Measurements from ENCODE around the gene NET1.

Gene NET1

DNA sequence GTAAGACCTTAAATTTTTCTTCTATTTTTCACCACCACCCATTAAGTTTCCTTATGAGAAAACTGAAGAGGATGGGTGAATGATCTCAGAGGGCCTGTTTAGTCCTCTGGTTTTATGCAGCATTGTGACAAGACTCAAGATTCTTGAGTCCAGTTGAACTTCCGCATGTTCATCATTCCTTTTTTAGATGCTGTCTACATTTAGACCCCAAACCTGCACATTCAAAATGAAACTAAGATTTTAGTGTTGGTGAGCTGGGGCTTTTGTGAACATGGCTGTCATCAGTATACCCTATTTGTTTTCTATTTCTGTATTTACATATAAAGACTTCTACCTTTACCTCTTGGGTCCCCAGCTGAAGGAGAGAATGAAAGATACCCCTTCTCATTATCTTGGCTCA is 31.1 kb downstream of the NET1 start:
- no peak for DNase-seq

DNA sequence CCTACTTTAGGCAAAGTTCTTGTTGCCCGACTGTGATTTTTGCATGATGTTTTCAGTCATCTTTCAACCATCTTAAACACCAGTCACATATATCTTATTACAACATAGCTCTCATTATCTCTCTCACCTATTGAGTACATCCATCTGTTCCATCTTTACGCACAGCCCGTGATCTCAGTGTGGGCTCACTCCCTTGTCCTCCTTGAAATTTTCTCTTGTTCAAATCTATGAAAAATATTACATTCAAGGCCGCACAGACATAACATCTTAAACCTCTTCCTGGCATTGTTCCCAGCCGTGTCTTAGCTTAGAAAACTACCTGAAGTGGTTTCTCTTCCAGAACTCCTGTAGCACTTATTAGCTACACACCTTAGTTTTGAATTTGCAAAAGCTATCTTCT is 32.6 kb downstream of the NET1 start:
- no peak for DNase-seq

DNA sequence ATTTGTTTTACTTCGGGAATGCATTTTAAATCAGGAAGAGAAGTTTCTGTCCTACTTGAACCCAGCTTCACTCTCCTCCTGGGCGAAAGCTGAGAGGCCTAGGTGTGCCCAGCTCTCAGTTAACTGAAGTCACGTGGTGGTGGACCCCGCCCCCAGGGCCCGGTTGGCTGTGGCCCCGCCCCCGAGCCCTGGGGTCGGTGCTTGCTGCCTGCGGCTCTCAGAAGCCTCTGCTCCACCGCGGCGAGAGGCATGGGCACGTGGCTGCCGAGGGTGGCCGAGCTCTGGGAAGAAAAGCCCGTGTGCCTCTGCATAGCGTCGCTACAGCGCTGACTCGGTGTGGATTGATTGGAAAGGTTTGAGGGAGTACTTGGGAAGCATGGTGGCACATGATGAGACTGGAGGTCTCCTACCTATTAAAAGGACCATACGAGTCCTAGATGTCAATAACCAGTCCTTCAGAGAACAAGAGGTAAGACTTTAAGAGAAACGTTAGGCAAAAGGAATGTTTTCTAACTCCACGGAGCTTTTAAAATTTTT is 34.1 kb downstream of the NET1 start:
- peak; percentile 46 for DNase-seq

DNA sequence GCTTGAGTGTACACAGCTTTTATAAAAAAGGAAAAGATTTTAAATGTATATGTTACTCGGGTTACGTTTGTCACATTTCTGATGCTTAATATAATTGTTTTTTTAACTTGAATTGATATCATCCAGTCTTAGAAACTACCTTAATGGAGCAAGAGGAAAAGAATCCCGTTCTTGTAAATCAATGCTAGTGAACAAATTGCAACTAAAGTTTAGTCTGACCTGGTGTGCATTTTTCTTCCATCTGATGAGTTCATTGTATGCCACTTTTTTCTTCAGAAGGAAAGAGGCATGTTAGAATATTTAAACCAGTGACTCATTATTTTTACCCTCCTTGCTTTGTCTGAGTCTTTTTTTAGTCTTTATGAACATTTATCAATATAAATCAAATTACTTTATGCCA is 34.7 kb downstream of the NET1 start:
- DNase-seq = no peak

DNA sequence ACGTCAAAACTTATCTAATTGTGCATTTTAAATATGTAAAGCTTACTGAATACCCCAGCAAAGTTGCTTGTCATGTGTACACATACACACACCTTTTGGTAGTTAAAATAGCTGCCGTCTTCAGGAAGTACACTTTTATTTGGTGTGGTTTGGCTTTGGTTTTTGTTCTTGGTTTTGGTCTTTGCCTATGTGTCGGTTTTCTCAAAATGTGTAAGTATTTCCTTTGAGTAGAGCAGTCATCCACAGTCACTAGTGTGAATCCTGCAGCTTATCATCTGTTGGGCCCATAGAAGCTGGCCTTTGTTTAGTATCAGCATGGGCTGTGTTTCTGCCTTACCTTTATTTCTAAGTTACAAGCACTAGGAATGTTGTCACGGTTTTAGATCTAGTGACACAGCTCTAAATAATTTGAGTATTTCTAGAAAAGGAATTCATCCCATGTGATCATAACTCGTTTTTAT is 35.3 kb downstream of the NET1 start:
- DNase-seq = peak; percentile 60

DNA sequence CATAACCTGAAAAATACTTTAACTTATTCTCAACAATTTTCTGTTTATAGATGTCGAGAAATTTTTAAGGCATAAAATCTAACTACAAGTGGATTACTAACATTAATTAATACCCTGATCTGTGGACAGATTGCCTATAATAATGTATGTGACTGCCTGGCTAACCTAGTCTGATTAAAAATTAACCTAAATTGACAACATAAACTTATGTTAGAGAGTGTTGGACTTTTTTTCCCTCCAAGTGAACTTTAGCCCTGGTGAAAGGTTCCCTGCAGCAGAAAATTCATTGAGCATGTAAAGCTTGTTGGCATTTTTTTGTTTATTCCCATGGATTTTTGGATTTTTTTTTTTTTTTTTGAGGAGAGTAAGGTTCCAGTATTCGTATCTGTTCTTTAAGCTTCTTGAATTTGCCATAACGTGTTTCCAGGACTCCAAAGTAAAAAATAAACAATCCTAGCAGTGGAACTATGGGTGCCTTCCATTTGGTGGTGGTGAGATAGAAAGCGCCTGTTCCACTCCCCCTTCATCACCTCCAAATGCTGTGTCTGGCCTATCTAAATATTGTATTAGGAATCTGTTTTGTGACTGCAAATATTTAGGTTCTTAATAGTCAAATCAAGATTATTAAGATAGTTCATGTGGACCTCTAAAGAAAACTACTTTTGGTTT is 36.1 kb downstream of the NET1 start:
- no peak for DNase-seq

DNA sequence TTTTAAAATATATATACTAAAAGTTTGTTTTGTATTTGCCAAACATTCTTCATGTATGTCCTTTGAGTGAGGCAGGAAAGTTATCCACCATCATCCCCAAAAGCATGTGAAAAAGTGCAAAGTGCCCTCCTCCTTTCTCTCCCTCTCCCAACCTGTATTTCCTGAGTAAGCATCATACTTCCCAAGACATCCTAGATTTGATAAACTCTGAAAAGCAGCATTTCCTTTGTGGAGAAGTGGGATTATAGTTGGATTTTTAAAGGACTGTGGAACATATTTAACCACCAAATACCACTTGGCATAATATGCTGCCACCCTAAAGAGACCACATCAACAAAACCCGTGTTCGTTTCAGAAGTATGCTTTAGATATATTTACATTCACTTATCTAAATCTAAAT is 36.9 kb downstream of the NET1 start:
- DNase-seq = no peak

DNA sequence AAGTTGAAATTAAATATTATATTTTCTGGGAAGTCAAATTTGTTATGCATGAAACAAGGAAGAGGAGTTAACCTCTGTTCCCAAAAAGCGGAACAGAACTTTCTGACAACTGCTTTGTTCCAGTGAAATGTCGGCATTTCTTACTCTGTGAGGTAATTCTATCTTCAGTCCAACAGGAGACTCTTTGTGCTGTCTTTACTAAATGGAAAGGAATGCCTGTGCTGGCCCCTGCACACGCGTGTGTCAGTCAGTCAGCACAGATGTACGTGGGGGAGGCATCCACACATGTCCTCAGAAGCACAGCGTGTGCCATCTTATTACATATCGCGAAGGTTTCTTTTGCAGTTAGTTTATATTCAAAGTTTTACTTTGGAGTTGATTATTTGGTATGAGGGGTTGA is 37.5 kb downstream of the NET1 start:
- no peak for DNase-seq

DNA sequence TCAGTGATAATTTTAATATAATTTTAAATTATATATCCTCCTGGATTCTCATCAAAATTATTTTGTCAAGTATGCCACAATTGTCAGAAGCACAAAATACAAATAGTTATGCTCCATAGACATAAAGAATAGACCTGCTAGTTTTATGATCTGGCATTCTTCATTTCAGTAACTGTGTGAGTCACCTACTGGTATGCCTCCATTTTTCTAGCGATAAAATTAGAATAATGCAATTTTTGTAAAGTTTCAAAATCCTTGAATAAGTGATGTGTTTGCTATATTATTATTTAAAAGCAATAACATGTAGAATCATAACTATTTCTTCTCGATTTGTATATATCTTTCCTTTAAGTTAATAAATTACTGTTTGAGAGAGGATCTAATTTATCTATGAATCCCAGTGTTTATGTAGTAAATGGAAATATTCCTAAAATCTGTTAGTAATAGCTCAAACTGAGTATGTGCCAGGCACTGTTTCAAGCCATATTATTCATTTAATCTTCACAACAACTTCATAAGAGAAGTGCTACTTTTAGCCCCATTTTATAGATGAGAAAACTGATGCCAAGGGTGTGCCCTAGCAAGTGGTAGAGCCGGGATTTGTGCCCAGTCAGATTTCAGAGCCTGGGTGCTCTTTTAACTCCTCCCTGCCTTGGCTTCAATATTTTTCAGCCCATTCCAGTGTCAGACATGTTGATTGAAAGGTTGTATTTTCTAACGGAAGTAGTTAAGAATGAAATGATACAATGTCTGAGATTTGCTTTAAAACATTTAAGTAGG is 38.4 kb downstream of the NET1 start:
- DNase-seq = no peak

DNA sequence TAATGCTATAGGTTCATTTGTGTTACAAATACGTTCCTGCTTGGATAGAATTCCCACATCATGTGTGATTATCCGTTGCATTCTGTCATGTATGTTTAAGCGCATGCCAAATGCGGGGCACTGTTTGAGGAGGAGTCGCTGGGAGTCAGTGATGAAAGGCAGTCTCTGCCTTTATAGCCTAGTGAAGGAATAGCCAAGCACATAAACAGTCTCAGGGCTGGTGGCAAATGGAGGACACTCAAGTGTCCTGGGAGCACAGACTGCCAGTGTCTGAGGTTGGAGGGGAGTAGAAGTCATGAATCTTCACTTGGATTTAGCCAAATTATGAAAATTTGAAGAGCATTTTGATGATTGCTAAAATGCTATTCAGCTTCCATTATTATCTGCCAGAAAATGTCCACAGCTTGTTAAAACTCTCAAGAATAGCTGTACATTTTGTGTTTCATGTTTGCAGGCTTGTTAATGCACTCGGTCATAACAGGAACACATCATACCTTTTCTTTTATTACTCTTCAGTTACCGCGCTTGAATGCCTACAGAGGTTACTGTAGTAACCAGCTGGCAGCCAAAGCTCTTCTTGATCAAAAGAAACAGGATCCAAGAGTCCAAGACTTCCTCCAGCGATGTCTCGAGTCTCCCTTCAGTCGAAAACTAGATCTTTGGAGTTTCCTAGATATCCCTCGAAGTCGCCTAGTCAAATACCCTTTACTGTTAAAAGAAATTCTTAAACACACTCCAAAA is 41.6 kb downstream of the NET1 start:
- DNase-seq = no peak

DNA sequence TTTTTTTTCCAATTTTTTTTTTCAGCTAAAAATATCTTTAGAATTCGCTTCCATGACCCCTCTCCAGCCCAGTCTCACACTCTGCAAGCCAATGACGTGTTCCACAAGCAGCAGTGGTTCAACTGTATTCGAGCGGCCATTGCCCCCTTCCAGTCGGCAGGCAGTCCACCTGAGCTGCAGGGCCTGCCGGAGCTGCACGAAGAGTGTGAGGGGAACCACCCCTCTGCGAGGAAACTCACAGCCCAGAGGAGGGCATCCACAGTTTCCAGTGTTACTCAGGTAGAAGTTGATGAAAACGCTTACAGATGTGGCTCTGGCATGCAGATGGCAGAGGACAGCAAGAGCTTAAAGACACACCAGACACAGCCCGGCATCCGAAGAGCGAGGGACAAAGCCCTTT is 44.2 kb downstream of the NET1 start:
- DNase-seq = no peak

DNA sequence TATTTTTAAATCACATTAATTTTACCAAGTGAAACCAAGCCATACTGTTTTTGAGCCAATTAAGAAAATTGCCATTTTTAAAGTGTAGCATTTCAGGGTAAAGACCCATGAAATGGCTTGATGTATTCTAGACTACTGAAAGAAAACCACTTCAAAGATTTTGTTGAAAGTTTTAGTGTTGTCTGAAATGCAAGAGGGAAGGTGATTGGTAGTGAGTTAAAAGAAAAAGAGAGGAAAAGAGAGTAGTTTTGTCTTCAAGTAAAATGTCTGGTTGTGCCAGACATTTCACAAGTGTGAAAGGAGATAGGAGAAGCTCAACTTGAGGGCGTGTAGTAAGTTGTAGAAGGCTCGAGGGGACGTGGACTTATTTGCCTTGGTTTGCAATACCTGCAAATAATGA is 45.4 kb downstream of the NET1 start:
- peak; percentile 15 for DNase-seq

DNA sequence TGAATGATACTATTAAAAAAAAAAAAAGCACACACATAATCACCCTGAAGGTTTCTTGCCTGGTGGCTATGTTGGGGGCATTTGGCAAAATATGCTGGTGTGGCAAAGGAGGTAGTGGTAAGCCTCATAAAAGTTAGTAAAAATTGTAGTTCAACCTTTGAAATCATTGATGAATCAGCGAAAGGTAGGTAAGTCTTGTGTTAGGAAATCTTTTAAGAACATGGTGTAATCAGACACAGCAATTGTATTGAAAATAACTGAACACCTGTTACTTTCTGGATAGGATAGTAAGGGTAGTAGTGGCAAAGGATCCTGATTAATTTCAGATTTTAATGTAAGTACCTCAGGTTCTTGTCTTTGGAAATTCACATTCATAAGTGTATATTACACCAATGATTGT is 46.1 kb downstream of the NET1 start:
- DNase-seq = no peak

DNA sequence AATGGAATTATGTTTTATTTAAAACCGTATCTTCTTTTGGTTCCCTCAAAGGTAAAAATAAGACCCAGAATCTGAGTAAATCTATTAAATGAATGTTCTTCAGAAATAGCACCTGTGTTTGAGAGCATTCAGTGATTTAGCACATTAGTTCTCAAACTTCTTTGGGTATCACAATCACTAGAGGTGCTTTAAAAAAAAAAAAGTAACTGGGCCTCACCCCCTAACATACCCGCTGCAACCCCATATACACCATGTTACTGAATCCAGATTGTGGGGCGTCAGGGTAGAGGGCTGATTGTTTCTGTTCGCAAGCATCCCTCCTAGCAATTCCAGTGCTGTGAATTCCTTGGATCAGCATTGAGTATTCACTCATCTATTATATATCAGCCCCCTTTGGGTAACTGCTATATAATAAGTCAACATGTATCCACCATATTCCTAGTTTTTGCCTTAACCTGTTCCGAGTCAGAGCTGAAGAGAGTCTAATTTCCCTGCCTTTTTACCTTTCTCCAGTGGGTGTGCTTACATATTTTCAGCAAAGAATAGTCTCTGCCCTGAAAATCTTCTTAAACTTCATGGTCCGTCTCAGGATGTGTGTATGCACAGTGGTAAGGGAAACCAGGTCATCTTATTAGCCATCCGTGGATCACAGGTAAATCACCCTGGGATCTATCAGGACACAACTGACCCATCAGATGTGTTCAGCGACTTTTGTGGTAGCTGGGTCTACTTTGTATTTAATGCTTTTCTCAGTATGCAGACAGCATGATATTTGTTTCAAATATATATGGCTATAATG is 46.8 kb downstream of the NET1 start:
- DNase-seq = no peak

DNA sequence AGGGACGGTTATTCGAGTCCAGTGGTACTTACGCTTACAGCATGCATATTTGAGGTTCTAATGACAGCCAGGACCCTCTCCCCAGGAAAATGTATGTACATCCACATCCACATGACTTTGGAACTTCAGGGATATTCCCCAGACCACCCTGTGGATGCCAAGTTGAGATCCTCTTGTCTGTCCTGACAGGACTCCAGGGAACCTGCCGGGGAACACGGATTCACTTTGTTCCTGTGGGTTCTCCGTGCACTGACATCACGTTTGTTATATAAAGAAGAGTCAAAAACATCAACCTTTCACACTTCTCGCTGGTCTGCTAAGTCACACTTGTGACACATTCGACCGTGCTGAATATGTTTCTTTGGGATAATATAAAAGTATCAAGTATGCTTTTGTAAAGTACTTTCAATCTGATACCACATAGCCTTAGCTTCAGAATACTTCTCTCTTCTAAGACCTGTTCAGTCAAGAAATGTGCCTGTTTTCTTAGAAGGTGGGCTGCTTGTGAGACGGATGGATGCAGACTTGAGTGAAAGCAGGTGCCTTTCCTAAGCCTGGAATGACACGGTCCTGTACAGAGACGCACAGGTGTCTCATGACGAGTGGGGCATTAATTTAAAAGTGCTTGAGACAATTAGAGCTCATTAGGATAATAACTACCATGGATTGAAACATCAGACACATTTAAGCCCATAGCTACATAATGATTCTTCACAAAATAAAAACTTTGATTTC is 48.3 kb downstream of the NET1 start:
- DNase-seq = no peak

DNA sequence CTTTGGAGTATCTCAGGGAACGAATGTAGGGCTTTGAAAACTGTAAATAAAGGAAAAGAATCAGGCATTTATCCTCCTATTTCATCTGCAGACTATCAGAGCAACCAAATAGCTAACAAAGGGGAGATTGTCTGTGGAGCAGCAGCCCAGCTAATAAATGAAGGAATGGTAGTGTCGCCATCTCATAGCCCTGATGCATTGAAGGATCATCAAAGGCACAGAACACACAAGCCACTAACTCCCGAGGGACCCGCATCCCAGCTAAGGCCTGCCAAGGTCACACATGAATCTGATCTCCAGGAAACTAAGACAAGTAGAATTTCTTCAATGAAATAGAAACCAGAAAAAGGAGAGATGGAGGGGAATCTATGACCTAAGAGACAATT is 48.8 kb downstream of the NET1 start:
- no peak for DNase-seq

DNA sequence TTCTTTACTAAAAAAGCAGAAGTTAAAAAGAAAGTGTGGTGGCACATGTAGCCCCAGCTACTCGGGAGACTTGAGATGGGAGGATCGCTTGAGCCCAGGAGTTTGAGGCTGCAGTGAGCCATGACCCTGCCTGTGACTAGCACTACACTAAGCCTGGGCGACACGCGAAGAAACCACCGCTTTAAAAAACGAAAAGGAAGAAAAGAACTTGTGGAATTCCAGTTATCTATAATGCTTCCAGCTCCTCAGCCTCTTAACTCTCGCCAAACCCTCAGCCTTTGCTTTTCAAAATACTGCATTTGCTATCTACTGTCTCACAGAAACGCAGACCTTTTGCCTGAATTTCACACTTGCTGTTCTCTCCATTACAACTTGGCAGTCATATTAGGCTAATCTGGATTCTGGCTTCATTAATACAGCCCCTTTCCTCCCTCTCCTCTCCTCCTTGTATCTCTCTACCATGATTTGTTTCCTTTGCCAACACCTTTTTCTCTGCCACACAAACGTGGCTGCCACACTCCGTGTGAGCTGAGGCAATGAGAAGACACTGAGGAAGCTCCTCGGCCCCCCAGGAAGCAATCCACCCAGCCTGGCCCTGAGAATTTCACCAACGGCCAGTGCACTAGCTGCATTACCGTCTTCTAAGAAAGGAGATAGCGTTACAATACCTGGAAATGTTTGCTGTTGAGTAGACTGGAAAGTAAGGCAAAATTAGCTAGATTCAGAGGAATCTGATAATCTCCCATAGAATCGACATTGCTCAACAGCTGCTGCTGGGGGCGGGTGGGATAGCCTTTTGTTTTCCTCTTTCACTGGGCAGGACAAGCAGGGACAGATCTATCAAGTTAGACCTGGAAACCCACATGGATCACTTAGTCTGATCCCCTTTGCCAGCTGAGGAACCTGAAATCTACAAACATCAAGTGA is 49.8 kb downstream of the NET1 start:
- DNase-seq = no peak

DNA sequence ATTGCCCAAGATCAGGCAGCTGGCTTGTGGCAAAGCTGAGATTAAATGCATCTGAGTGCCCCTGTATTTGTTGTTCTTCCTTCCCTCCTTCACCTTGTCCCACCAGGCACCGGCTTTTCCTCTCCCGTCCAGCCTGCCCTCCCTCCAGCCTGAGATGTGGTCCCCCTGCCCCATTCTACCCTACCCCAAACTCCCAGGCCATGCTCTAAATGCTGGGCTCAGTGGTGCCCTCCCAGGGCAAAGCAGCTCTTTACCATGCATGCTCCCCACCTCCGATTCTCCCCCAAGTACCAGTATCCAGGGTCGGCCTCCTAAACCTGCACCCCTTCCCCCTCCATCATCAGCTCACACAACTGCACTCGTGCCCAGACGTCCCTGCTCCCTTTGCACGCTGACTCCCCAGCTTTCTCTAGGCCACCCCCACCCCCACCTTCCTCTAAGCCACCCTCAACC is 50.5 kb downstream of the NET1 start:
- DNase-seq = no peak

DNA sequence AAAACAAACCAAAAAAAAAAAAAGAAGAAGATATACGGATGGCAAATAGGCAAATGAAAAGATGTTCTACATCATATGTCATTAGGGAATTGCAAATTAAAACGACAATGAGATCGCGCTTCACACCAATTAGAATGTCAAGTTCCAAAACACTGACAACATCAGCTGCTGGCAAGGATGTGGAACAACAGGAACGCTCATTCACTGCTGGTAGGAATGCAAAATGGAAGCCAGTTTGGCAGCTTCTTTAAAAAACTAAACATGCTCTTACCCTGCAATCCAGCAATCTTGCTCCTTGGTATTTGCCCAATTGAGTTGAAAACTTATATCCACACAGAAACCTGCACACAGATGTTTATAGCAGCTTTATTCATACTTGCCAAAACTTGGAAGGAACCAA is 52.2 kb downstream of the NET1 start:
- DNase-seq = no peak

DNA sequence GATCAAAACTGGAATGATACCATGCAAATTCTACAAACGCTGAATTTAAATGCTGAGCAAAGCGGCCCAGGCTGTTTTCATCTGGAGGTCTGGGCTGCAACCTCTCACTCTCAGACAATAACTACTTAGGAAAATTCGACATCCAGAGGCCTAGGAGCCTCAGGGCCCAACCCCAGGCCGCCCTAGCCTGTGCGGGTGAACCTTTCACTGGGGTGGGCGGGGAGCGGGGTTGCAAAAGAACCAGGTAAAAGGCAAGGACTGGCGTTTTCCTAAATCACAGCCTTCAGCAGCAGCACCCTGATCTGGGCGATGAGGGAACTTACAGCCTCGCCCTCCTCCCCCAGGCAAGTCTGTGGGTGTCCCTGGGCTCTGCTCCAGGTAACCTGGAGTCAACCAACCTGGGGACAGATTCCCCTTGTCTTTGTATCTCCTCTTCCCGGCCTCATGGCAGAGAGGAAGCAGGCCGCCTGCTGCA is 53.7 kb downstream of the NET1 start:
- DNase-seq = no peak

All from central memory CD4-positive, alpha-beta T cell (primary cell).